ENCODE measurements around the gene FGFR3.

FGFR3 gene

DNA sequence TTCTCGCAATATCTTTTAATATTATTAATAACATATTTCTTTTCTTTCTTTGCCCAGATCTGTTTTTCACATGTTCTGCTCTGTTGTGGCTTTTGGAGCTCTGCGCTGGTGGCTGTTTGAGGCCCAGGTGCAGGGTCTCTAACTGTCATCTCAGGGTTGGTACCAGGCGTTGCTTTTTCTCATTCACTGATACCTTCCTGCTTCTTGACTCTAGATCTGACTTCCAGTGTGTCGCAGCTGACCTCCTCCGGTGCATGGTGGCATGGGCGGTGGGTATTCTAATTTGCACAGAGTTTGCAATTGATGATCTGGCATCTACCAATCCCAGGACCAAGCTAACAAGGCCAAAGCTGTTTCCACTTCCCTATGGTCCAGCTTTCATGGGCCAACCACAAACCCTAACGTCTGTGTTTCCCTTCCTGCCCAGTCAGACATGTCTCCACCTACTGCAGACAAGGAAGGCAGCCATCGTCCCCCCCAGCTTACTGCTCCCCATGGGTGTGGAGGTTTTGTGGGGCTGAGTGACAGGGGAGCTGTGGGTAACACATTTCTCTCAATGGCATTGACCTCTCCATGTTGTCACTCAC lies 37.6 kb downstream of the FGFR3 start:
- peaks cover 58% of the 10 kb centered on the region for H3K36me3 ChIP-seq (ENCODE audit: low read depth)
- no peak overlapping the region for H3K27ac ChIP-seq (ENCODE audit: poor library complexity, severe bottlenecking)
- no peaks in the 10 kb centered on the region for H3K4me1 ChIP-seq (ENCODE audit: insufficient read depth, poor library complexity, severe bottlenecking)
- H3K27me3 ChIP-seq (ENCODE audit: insufficient read depth, poor library complexity, severe bottlenecking), result no peaks in the 10 kb centered on the region
- no peak for ATAC-seq (ENCODE audit: low read depth)
- H3K4me3 ChIP-seq (ENCODE audit: severe bottlenecking), result no peak overlapping the region
- no peak for DNase-seq (ENCODE audit: low spot score)
- no peak for TF ChIP-seq CTCF (IDR thresholded peaks at IDR 0.05; ENCODE audit: poor library complexity, severe bottlenecking)
- H3K9me3 ChIP-seq (ENCODE audit: severe bottlenecking), result no peaks in the 10 kb centered on the region

DNA sequence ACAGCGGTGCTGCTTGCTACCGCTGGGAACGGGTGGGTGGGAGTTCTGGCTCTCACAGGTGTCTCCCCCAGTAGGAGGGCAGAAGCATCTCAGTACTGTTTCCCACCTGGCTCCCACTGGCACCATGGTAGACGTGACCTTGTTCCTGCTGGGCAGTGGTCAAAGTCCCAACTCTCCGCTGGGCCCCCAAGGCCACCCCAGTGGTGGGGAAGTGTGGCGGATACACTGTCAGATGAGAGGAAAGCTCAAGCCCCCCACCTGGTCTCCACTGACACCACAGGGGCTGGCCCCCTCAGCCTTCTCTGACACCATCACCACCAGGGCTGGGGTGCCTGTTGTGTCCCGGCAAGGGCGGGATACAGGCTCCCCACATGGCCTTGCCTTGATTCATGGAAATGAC lies 38.2 kb downstream of the FGFR3 start:
- ATAC-seq (ENCODE audit: low read depth) (no peak), DNase-seq (ENCODE audit: low spot score) (no peak)
- no peak overlapping the region for H3K27ac ChIP-seq (ENCODE audit: poor library complexity, severe bottlenecking)
- TF ChIP-seq CTCF (IDR thresholded peaks at IDR 0.05; ENCODE audit: poor library complexity, severe bottlenecking), result no peak
- H3K9me3 ChIP-seq (ENCODE audit: severe bottlenecking), result no peaks in the 10 kb centered on the region
- H3K36me3 ChIP-seq (ENCODE audit: low read depth), result peaks cover 58% of the 10 kb centered on the region
- no peaks in the 10 kb centered on the region for H3K27me3 ChIP-seq (ENCODE audit: insufficient read depth, poor library complexity, severe bottlenecking)
- H3K4me1 ChIP-seq (ENCODE audit: insufficient read depth, poor library complexity, severe bottlenecking), result no peaks in the 10 kb centered on the region
- H3K4me3 ChIP-seq (ENCODE audit: severe bottlenecking), result no peak overlapping the region

GRCh38 chr4:1832690-1833089 lies 39.6 kb downstream of the FGFR3 start:
- no peaks in the 10 kb centered on the region for H3K4me1 ChIP-seq (ENCODE audit: insufficient read depth, poor library complexity, severe bottlenecking)
- no peak for TF ChIP-seq CTCF (IDR thresholded peaks at IDR 0.05; ENCODE audit: poor library complexity, severe bottlenecking)
- H3K36me3 ChIP-seq (ENCODE audit: low read depth), result peaks cover 68% of the 10 kb centered on the region
- ATAC-seq (ENCODE audit: low read depth) (no peak), DNase-seq (ENCODE audit: low spot score) (no peak)
- no peaks in the 10 kb centered on the region for H3K27me3 ChIP-seq (ENCODE audit: insufficient read depth, poor library complexity, severe bottlenecking)
- H3K9me3 ChIP-seq (ENCODE audit: severe bottlenecking), result no peaks in the 10 kb centered on the region
- no peak overlapping the region for H3K4me3 ChIP-seq (ENCODE audit: severe bottlenecking)
- no peak overlapping the region for H3K27ac ChIP-seq (ENCODE audit: poor library complexity, severe bottlenecking)

GRCh38 chr4:1833307-1834046 lies 40.4 kb downstream of the FGFR3 start:
- ATAC-seq (ENCODE audit: low read depth) (no peak), DNase-seq (ENCODE audit: low spot score) (no peak)
- H3K9me3 ChIP-seq (ENCODE audit: severe bottlenecking), result no peaks in the 10 kb centered on the region
- no peaks in the 10 kb centered on the region for H3K4me1 ChIP-seq (ENCODE audit: insufficient read depth, poor library complexity, severe bottlenecking)
- no peak for TF ChIP-seq CTCF (IDR thresholded peaks at IDR 0.05; ENCODE audit: poor library complexity, severe bottlenecking)
- no peak overlapping the region for H3K27ac ChIP-seq (ENCODE audit: poor library complexity, severe bottlenecking)
- no peaks in the 10 kb centered on the region for H3K27me3 ChIP-seq (ENCODE audit: insufficient read depth, poor library complexity, severe bottlenecking)
- H3K36me3 ChIP-seq (ENCODE audit: low read depth), result peaks cover 76% of the 10 kb centered on the region
- H3K4me3 ChIP-seq (ENCODE audit: severe bottlenecking), result no peak overlapping the region
